ENCODE results near the gene FIS1.
"Not testable (repeated sequence)": the region's sequence is repeated elsewhere in the genome, so short reads cannot be mapped to it uniquely, and the experiment has no call there.

FIS1 gene

GRCh38 chr7:101244375-101245146 lies at the start of gene FIS1:
Gene FIS1, minus strand, starts transcription at chr7:101245081. Its CDS starts 77 bp downstream, at chr7:101245004.
- peak; percentile 44 for DNase-seq (ENCODE audit: low read depth)

- DNase-seq (ENCODE audit: low read depth) = no peak
Measured at GRCh38 chr7:101294039-101294831, 49.4 kb upstream of the FIS1 start.

- DNase-seq (ENCODE audit: low read depth) = not testable (repeated sequence)
Measured at GRCh38 chr7:101293069-101294021, 48.5 kb upstream of the FIS1 start.

- DNase-seq (ENCODE audit: low read depth) = not testable (repeated sequence)
Measured at GRCh38 chr7:101292566-101292965, 47.7 kb upstream of the FIS1 start.

GRCh38 chr7:101290186-101291037 lies 45.5 kb upstream of the FIS1 start:
- not testable (repeated sequence) for DNase-seq (ENCODE audit: low read depth)

GRCh38 chr7:101289687-101290086 lies 44.8 kb upstream of the FIS1 start:
- not testable (repeated sequence) for DNase-seq (ENCODE audit: low read depth)

- DNase-seq (ENCODE audit: low read depth) = no peak
Measured at GRCh38 chr7:101288439-101288838, 43.6 kb upstream of the FIS1 start.

GRCh38 chr7:101287032-101287431 lies 42.2 kb upstream of the FIS1 start:
- no peak for DNase-seq (ENCODE audit: low read depth)

GRCh38 chr7:101285880-101286279 lies 41.0 kb upstream of the FIS1 start:
- not testable (repeated sequence) for DNase-seq (ENCODE audit: low read depth)

GRCh38 chr7:101285171-101285570 lies 40.3 kb upstream of the FIS1 start:
- no peak for DNase-seq (ENCODE audit: low read depth)

- DNase-seq (ENCODE audit: low read depth) = not testable (repeated sequence)
Measured at GRCh38 chr7:101280912-101281311, 36.0 kb upstream of the FIS1 start.

- DNase-seq (ENCODE audit: low read depth) = no peak
Measured at GRCh38 chr7:101278461-101279292, 33.8 kb upstream of the FIS1 start.

- DNase-seq (ENCODE audit: low read depth) = no peak
Measured at GRCh38 chr7:101277155-101277554, 32.3 kb upstream of the FIS1 start.

- DNase-seq (ENCODE audit: low read depth) = no peak
Measured at GRCh38 chr7:101273206-101273605, 28.3 kb upstream of the FIS1 start.

- DNase-seq (ENCODE audit: low read depth) = no peak
Measured at GRCh38 chr7:101271021-101271420, 26.1 kb upstream of the FIS1 start.

GRCh38 chr7:101269664-101270063 lies 24.8 kb upstream of the FIS1 start:
- DNase-seq (ENCODE audit: low read depth) = no peak

- no peak for DNase-seq (ENCODE audit: low read depth)
Measured at GRCh38 chr7:101265622-101266516, 21.0 kb upstream of the FIS1 start.

- DNase-seq (ENCODE audit: low read depth) = not testable (repeated sequence)
Measured at GRCh38 chr7:101264102-101264706, 19.3 kb upstream of the FIS1 start.

Data from non-pigmented ciliary epithelial cell (primary cell).